ENCODE measurements around the gene CRKL. TPM values are rescaled to one million over a fixed set of nuclear protein-coding genes. Genes with fewer than 3 reads are reported as not detected.
A peak's percentile ranks its signal among the peaks of the same experiment; 100 is the strongest.

CRKL gene
- total RNA-seq, 1 donor from 2014 or later: 53.6 TPM

- TF ChIP-seq CTCF (conservative IDR thresholded peaks at IDR 0.05; ENCODE audit: low read depth, low read length): no peak
- no peak for DNase-seq (ENCODE audit: low read depth)
- no peak overlapping the region for H3K4me3 ChIP-seq (ENCODE audit: low read depth, low read length)
Observed at GRCh38 chr22:20962491-20962945, 45.3 kb downstream of the CRKL start.

- no peak for DNase-seq (ENCODE audit: low read depth)
- TF ChIP-seq CTCF (conservative IDR thresholded peaks at IDR 0.05; ENCODE audit: low read depth, low read length): no peak
- no peak overlapping the region for H3K4me3 ChIP-seq (ENCODE audit: low read depth, low read length)
Observed at GRCh38 chr22:20963201-20964052, 46.2 kb downstream of the CRKL start.

- no peak for DNase-seq (ENCODE audit: low read depth)
- H3K4me3 ChIP-seq (ENCODE audit: low read depth, low read length): peak overlapping the region; percentile 34
- TF ChIP-seq CTCF (conservative IDR thresholded peaks at IDR 0.05; ENCODE audit: low read depth, low read length): no peak
Observed at GRCh38 chr22:20964090-20964798, 47.0 kb downstream of the CRKL start.

GRCh38 chr22:20964799-20965103, 47.5 kb downstream of the CRKL start:
- no peak for TF ChIP-seq CTCF (conservative IDR thresholded peaks at IDR 0.05; ENCODE audit: low read depth, low read length)
- DNase-seq (ENCODE audit: low read depth): no peak
- peak overlapping the region; percentile 34 for H3K4me3 ChIP-seq (ENCODE audit: low read depth, low read length)

- no peak for TF ChIP-seq CTCF (conservative IDR thresholded peaks at IDR 0.05; ENCODE audit: low read depth, low read length)
- peak overlapping the region; percentile 34 for H3K4me3 ChIP-seq (ENCODE audit: low read depth, low read length)
- no peak for DNase-seq (ENCODE audit: low read depth)
Observed at GRCh38 chr22:20965104-20965887, 48.1 kb downstream of the CRKL start.

GRCh38 chr22:20965888-20966855, 49.0 kb downstream of the CRKL start:
- no peak overlapping the region for H3K4me3 ChIP-seq (ENCODE audit: low read depth, low read length)
- no peak for TF ChIP-seq CTCF (conservative IDR thresholded peaks at IDR 0.05; ENCODE audit: low read depth, low read length)
- no peak for DNase-seq (ENCODE audit: low read depth)

Measured in epithelial cell of proximal tubule (primary cell).